Measurements from ENCODE around the gene ARID3A.

DNA sequence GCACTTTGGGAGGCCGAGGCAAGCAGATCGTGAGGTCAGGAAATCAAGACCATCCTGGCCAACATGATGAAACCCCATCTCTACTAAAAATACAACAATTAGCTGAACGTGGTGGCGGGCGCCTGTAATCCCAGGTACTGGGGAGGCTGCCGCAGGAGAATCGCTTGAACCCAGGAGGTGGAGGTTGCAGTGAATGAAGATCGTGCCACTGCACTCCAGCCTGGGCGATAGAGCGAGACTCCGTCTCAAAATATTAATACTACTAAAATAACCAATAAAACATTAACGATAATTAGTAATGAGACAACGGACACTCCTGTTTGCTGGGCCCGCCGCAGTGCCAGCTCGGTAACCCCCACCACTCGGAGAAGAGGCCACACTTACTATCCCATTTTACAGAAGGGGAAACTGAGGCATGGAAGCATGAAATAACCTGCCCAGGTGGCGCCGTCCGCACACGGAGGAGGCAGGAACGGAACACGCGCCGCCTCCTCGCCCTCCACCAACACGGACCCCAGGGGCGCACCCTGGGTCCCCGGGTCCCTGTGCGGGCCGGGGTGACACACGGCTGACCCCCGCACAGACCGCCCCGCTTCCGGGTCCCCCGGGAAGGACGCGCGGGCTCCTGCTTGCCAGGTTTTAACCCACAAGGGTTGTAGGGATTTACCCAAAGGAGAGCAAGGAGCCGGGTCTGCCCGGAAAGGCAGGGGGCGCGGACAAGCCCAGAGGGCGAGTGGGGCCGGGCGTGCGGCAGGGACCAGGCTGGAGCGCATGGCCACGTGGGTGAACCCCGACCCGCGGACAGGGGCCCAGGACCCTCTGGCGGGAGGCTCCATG, 14.4 kb upstream of the ARID3A start:
- TF ChIP-seq, protein P1, sequence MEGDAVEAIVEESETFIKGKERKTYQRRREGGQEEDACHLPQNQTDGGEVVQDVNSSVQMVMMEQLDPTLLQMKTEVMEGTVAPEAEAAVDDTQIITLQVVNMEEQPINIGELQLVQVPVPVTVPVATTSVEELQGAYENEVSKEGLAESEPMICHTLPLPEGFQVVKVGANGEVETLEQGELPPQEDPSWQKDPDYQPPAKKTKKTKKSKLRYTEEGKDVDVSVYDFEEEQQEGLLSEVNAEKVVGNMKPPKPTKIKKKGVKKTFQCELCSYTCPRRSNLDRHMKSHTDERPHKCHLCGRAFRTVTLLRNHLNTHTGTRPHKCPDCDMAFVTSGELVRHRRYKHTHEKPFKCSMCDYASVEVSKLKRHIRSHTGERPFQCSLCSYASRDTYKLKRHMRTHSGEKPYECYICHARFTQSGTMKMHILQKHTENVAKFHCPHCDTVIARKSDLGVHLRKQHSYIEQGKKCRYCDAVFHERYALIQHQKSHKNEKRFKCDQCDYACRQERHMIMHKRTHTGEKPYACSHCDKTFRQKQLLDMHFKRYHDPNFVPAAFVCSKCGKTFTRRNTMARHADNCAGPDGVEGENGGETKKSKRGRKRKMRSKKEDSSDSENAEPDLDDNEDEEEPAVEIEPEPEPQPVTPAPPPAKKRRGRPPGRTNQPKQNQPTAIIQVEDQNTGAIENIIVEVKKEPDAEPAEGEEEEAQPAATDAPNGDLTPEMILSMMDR (IDR thresholded peaks at IDR 0.05; ENCODE audit: control extremely low read depth in 1 of 3, insufficient read depth in 1 of 3, low read depth in 1 of 3, low read length in 3 of 3), result no peak
- TF ChIP-seq EZH2 (IDR thresholded peaks at IDR 0.05; ENCODE audit: low read depth, low read length, severe bottlenecking) (no peak), TAF1 (IDR thresholded peaks at IDR 0.05; ENCODE audit: low read depth, low read length) (no peak), EGR1 (IDR thresholded peaks at IDR 0.05; ENCODE audit: borderline replicate concordance, low read depth, low read length) (no peak), POLR2AphosphoS5 (IDR thresholded peaks at IDR 0.05; ENCODE audit: low read depth, low read length) (no peak), POLR2A (IDR thresholded peaks at IDR 0.05; ENCODE audit: control extremely low read depth in 1 of 2, low read depth in 2 of 2, low read length in 2 of 2) (no peak), HDAC2 (IDR thresholded peaks at IDR 0.05; ENCODE audit: borderline replicate concordance in 1 of 2, low read depth in 2 of 2, low read length in 2 of 2) (0 out of 4 replicates have a peak, but pooled peaks of 1 of the 2 experiments have one; percentile 29)
